Erythroblast (primary cell): Measurements from ENCODE around the gene SFRP5.
A peak's percentile ranks its signal among the peaks of the same experiment; 100 is the strongest.

Experiments used
- DNase-seq, 2 experiments: peaks; one replicate each; lab custom pipeline; 2025; lab: John Stamatoyannopoulos, UW
- GATA1 ChIP-seq: IDR thresholded peaks from 2 replicates; pipeline ENCODE4 v1.6.1; 2011; ENCODE audit warnings: low read depth, mild to moderate bottlenecking, control low read depth, low read length, moderate library complexity
- POLR2A ChIP-seq: IDR thresholded peaks from 2 replicates; pipeline ENCODE4 v1.6.1; 2011; ENCODE audit warnings: mild to moderate bottlenecking, low read length

The SFRP5 gene

GRCh38 chr10:97754726-97755125 is 17.1 kb downstream of the SFRP5 start:
- DNase-seq: no peak
- TF ChIP-seq POLR2A: no peak
- TF ChIP-seq GATA1: no peak

DNA sequence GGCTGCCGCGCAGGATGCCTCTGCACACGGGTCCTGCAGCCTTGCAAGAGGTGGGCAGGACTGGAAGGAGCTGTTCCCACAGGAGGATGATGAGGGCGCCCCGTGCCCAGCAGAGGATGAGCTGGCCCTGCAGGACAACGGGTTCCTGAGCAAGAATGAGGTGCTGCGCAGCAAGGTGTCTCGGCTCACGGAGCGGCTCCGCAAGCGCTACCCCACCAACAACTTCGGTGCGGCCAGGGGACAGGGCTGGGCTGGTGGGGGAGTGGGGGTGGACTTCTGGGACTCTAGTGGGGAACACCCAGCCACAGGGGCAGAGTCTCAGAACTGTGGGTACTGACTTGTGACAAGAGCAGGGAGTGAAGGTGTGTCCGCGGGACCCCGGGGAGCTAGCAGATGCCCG is 18.8 kb downstream of the SFRP5 start:
- TF ChIP-seq GATA1: no peak
- no peak for TF ChIP-seq POLR2A
- DNase-seq: no peak

DNA sequence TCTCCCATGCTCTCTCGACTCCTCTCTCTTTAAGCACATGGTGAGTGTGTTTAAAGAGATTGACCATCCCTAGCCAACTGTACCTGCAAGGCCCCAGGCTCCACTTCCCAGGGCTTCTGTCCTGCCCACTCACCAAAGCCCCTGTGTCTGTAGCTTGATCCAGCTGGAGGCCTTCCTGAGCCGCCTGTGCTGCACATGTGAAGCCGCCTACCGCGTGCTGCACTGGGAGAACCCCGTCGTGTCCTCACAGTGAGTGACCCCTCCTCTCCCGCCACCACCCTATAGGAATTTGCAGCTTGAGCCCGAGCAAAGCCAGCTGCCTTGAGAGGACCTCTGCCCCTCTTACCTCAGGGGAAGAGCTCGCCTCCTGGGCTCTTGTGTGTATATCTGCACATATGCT is 23.7 kb downstream of the SFRP5 start:
- DNase-seq: no peak
- TF ChIP-seq GATA1: no peak
- no peak for TF ChIP-seq POLR2A

DNA sequence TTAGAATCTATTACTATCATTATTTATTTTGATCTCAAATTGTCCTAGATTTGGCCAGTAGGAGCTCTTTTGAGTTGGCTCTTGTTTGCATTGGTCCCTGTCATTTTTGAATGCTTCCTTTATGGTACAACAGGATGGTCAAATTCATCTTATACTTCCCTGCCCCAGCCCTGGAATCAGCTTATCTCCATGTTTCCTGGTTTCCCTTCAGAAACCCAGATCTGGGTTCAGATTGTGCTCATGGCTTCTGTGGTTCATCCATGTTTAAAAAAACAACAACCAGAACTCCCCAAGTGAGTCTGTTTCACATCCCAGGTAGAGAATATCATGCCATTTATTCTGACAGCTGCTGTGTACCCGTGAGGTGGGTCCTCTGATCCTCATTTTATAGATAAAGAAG is 24.2 kb downstream of the SFRP5 start:
- DNase-seq: no peak
- TF ChIP-seq GATA1 (no peak), POLR2A (no peak)

GRCh38 chr10:97744405-97745035 is 27.3 kb downstream of the SFRP5 start:
- no peak for TF ChIP-seq POLR2A
- no peak for TF ChIP-seq GATA1
- DNase-seq: peak; percentile 87 to 92

DNA sequence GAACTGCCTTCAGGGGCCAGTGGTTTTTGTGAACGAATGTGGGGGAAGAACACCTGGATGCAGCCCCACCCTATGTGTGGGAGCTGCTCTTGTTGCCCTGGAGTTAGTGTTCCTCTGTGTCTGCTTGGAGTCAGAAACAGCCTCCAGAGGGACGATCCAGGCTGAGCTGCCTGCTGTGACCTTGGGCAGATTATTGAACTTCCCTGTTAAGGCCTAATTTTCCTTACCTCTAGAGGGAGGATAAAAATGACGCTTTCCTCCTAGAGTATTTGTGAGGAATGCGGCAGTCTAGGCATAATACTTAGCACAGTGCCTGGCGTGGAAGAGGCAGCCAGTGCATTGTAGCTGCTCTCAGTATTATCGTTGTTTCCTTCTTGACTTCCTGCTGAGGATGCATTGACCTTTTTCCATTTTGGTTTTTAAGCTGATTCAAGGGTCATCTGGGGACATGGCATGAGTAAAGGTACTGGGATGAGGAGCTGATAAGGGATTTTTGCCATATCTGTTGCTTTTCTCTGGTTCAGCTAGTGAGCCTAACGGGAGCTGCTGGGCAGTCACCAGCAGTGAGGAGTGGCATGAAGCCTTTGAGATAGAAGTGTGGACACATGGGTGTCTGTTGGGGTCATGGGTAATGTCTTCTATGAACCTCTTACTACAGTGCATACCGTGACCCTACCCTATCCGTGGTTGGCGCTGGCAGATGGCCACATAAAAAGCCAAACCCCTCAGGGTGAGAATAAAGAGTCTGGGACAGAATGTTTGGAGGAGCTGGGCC is 28.4 kb downstream of the SFRP5 start:
- DNase-seq: peak; percentile 53 to 66
- TF ChIP-seq POLR2A (no peak), GATA1 (no peak)

- TF ChIP-seq POLR2A (no peak), GATA1 (no peak)
- DNase-seq: no peak
These were observed 31.2 kb downstream of the SFRP5 start for GRCh38 chr10:97740613-97741012.

DNA sequence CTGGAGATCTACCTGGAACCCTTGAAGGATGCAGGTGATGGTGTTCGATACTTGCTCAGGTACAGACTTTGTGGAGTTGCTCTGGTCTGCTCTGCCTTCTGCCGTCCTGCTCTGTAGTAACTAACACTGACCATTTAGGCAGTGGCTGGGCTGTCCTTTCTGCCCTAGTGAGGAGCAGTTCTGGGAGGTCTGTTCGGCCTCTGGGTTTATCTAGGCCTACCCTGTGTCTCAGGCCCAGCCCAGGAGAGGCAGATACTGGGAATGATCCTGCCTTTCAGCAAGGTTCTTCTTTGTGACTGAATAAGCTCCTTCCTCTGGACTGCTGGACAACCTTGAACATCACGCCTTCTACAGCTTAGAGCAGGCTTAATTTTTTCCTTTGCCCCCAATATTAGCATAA is 33.2 kb downstream of the SFRP5 start:
- TF ChIP-seq GATA1 (no peak), POLR2A (no peak)
- DNase-seq: peak; percentile 50 to 66

DNA sequence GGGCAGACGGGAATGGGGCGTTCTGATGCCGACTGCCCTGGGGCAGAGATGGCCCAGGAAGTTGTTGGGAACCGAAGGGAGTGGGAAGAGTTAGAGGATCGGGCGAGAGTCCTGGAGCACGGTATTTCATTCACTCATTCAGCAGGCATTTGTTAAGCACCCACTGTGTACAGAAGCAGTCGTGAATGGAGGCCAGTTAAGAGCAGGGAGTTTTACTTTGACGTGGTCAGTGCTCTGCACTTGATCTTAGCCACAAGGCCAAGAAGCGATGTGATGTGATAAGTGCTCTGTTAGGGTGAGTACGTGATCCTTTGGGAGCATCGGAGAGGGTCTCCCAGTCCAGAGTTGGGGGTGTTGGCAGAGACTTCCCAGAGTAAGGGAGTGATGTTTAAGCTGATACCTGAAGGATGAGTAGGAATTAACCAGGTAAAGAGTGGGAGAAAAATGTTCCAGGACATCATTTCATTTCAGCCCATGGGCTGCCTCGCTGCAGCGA is 34.0 kb downstream of the SFRP5 start:
- no peak for TF ChIP-seq POLR2A
- no peak for TF ChIP-seq GATA1
- peak in 1 of 2 experiments; percentile 56 for DNase-seq

GRCh38 chr10:97736902-97737769 is 34.7 kb downstream of the SFRP5 start, which contains the start of gene ZFYVE27:
ZFYVE27 (plus strand) TSS chr10:97737128; CDS start chr10:97738478, 1,350 bp downstream.
- peak; percentile 95 to 98 for DNase-seq
- TF ChIP-seq GATA1 (no peak), POLR2A (peak; percentile 97)

DNA sequence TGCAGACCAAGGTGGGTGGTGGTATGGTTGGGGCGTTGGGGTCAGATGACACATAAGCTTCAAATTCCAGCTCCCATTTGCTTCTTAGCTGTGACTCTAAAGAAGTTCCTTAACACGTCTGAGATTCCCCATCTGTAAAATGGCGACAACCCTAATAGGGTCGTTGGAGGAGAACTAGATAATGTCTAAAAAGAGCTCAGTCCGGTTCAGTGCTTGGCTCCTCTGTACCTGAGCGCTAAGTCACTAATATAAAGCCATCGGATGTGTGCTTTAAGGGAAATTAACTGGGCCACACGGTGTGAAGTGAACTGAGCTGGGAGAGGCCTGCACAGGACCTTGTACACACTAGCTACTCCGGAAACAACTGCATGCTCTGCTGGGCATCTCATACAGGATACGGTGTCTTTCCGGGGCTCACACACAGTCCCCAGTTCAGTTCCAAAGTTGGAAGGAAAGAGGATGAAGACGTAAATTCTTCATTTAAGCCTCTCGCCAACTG is 35.3 kb downstream of the SFRP5 start:
- DNase-seq: no peak

DNA sequence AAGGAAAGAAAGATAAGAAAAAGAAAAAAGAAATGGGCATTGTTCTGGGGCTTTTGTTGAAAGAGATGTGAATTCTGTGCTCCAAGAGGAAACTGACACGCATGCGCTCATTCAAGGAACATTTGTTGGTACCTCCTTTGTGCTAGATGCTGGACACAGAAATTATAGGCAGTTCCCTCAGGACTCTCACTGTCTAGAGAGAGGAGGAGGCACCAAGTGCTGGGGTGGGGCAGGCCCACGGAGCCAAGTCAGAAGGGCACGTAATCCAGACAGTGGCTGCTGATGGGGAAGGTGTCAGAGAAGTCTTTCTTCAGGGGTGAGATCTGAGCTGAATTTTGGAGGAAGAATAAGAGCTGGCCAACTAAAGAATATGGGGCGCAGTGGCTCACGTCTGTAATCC is 37.8 kb downstream of the SFRP5 start:
- DNase-seq: no peak
- TF ChIP-seq POLR2A (no peak), GATA1 (no peak)

More for the DNA sequence above, 35.3 kb downstream of the SFRP5 start:
- TF ChIP-seq GATA1: no peak
- TF ChIP-seq POLR2A: no peak

DNA sequence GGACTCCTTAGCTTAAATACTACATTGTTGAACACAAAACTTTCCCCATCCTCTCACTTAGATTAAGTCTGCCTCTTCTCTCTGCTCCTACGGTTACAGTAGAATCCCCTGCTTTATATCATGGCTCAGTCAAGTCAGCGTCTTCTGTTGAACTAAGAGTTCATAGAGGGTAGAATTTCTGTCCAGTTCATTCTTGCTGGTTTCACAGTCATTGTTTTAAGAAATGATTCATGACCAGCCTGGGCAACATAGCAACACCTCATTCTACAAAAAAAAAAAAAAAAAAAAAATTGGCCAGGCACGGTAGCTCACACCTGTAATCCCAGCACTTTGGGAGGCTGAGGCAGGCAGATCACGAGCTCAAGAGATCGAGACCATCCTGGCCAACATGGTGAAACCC is 38.5 kb downstream of the SFRP5 start:
- TF ChIP-seq POLR2A (no peak), GATA1 (no peak)
- no peak for DNase-seq
